ENCODE measurements around the gene NARF.

Gene NARF

DNA sequence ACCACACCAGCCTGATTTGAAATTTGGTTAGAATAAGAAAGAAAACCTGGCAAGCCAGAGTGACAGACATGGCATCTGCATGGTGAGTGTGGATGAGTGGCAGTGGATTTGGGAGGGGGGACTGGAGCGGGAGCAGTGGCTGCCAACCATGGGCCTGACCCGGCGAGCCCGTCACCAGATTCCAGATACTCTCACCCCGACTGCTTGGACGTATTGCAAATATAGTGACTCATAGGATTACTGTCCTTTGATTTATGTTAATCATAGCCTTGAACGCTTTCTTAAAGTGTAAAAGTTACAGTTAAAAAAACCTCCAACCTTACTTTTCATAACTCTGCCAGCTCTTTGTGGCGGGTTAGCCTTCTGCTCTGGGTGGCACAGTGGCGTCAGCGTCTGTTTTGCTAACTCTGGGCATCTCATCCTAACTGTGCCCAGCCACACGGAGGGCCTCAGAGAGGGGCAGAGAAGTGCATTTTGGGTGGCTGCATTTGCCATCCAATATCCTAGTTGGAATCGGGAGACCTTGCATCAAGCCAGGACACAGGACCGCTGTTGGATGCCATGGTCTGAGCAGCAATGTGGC is 34.2 kb downstream of the NARF start:
- no peak overlapping the region for H3K4me3 ChIP-seq (ENCODE audit: control insufficient read depth, low read depth, low read length)
- TF ChIP-seq CTCF (conservative IDR thresholded peaks at IDR 0.05; ENCODE audit: control insufficient read depth, insufficient read depth, low read depth, low read length): no peak
- DNase-seq (ENCODE audit: low read depth): peak; percentile 84

DNA sequence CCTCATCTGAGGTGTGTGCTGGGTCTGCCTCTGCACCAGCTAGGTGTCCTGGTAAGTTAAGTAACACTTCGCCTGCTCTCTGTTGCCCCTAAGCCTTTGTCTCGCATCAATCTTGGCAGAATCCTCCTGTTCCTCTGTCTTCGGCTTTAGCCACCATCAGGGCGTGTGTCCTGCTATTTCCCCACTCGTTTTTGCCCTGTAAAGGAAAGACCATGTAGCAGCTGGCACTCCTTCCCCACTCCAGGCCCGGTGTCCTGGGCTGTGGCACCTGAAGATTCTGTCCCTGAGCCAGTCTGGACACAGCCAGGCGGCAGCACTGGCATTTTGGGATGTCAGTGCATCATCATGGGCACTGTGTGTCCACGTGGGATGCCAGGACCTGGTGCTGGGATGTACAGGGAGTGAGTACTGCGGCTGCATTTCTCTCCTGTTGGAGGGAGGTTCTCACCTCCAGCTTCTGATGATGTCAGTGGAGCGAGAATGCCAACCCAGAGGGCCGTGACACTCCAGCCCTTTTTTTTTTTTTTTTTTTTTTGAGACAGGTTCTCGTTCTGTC is 34.8 kb downstream of the NARF start:
- TF ChIP-seq CTCF (conservative IDR thresholded peaks at IDR 0.05; ENCODE audit: control insufficient read depth, insufficient read depth, low read depth, low read length): no peak

GRCh38 chr17:82494236-82495055 is 35.9 kb downstream of the NARF start:
- peak; percentile 99 for TF ChIP-seq CTCF (conservative IDR thresholded peaks at IDR 0.05; ENCODE audit: control insufficient read depth, insufficient read depth, low read depth, low read length)
- DNase-seq (ENCODE audit: low read depth): peak; percentile 97
- no peak overlapping the region for H3K4me3 ChIP-seq (ENCODE audit: control insufficient read depth, low read depth, low read length)

More for the DNA sequence above, 34.8 kb downstream of the NARF start:
- DNase-seq (ENCODE audit: low read depth): peak; percentile 45
- no peak overlapping the region for H3K4me3 ChIP-seq (ENCODE audit: control insufficient read depth, low read depth, low read length)

DNA sequence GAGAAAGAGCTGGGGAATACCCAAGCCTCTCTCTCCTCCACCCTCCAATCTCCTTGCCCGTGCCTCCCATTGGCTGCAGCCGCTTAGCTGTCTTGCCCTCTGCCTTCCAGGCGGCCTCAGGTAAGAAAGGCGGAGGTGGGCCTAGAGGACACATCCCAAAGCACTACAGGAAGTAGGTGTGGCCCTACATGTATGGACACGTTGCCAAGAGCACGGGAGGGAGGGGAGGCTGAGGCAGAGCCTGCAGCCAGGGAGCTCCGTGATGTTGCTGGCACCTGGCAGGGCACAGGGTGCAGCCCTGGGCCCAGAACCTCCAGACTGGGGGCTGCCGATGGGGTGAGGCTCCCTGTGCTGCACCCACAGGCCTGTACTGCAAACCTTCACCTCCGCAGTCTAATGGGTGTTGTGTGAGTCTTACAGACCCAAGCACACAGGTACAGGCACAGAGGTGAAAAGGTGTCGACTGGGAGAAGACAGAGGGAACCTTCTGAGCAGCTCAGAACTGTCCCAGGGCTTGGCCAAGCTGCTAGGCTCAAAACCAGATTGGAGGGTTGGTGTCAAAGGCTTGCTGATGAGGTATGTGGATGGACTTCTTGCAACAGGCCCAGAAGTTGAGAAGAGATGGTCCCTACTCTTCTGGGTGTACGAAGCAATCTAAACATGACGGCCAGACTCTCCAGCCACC is 37.4 kb downstream of the NARF start:
- TF ChIP-seq CTCF (conservative IDR thresholded peaks at IDR 0.05; ENCODE audit: control insufficient read depth, insufficient read depth, low read depth, low read length): no peak
- no peak overlapping the region for H3K4me3 ChIP-seq (ENCODE audit: control insufficient read depth, low read depth, low read length)
- no peak for DNase-seq (ENCODE audit: low read depth)

GRCh38 chr17:82496529-82497434 is 38.2 kb downstream of the NARF start:
- TF ChIP-seq CTCF (conservative IDR thresholded peaks at IDR 0.05; ENCODE audit: control insufficient read depth, insufficient read depth, low read depth, low read length): no peak
- DNase-seq (ENCODE audit: low read depth): peak; percentile 89
- H3K4me3 ChIP-seq (ENCODE audit: control insufficient read depth, low read depth, low read length): peak overlapping the region; percentile 53

Measured in fibroblast of mammary gland (primary cell).